AG08395 (cell line): ENCODE measurements around the gene MTFR1L.
A peak's percentile ranks its signal among the peaks of the same experiment; 100 is the strongest.

Experiments used
- DNase-seq: peaks from one replicate; pipeline ENCODE4 v3.0.0; 2012; ENCODE audit warnings: mixed read lengths, low spot score

MTFR1L gene

DNA sequence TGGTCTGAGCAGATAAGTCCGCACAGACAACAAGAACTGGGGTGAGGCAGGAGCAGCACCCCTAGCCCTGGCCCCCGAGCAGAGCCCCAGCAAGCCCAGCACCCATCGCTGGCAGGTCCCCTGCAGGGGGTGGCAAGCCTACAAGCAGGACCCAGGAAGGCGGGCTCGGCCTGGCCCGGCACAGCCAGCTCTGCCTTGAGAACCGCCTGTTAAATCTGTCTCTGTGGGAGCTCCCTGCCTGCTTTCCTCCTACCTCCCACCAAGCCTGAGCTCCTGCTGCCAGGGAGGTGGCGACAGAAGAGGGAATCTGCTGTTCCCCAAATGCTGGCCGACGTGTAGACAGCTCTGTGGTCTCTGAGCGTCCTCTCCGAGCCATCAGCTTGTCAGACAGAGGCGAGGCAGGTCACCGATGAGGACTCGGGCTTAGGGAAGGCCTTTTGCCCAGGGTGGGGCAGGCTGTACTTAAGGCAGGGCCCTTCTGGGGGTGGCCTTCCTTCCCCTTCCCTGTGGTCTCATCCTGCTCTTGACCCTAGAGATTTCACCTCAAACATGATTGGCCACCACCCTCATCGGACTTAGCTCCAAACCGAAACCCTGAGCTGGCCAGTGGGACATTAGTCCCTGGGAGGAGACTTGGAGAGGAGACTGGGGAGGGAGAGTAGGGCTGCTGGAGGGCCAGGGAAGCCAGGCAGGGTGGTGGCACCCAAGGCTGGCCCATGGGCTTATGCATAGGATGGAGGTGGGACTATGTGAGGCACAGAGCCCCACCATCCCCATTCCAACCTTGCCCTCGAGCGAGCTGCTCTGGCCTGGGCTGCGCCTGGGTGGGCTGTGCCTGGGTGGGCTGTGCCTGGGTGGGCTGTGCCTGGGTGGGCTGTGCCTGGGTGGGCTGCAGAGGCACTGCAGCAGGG lies 12.0 kb upstream of the MTFR1L start:
- DNase-seq: no peak

DNA sequence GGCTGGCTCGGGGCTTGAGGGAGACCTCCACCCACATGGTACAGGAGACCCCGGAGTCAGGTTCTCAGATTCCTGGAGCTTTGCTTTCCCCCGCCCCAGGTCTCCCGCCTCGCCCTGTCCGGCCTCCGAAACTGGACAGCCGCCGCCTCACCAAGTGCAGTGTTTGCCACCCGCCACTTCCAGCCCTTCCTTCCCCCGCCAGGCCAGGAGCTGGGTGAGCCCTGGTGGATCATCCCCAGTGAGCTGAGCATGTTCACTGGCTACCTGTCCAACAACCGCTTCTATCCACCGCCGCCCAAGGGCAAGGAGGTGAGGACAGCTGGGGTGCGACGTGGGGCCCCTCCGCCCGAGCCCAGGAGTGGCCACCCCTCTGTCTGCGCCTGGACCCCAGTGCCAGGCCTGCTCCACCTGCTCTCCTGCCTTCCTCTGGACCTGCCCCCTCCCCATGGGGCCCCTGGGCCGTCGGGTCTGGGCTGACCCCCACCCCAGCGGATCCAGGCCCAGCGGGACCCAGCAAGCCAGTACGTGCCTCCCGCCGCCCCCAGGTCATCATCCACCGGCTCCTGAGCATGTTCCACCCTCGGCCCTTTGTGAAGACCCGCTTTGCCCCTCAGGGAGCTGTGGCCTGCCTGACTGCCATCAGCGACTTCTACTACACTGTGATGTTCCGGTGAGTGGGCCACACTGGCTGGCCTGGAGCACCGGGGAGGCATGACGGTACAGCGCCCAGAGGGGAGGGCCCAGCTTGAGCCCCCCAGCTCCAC lies 11.1 kb upstream of the MTFR1L start:
- no peak for DNase-seq

DNA sequence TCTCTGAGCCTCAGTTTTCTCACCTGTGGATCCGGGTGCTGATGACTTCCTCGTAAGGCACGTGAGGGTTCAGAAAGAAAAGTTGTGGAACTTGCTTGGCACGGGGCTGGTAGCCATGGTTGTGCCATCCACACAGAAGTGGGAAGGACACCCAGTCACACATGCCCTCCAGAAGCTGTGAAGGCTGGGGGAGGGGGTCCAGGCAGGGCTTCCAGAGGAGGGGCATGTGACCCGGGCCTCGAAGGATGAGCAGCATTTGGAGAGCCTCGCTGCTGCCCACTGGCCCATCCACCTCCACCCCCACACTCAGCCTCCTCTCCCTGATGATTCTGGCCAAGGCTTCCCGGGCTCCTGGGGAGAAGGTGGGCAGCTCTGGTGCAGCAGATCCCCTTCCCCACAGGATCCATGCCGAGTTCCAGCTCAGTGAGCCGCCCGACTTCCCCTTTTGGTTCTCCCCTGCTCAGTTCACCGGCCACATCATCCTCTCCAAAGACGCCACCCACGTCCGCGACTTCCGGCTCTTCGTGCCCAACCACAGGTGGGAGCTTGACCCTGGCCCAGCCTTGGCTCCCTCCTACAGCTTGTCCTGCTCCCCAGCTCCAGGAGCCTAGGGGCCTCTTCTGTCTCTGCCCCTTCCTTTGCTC lies 10.3 kb upstream of the MTFR1L start:
- DNase-seq: no peak

DNA sequence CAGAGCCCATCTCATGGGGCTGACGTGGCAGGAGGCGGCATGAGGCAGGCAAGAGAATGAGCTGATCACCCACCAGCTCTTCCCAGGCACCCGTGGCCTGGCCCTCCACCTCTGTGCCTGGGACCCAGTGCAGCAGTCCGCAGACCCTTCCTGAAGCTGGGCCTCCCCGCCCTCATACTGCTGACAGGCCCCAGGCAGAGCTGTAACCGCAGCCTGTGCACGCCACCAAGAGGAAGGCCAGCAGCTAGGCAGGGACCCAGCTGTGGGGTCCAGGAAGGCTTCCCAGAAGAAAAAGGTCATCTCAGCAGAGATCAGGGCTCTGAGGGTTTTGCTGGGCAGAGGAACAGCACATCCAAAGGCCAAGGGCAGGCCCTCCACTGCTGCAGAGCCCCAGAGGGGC lies 9.8 kb upstream of the MTFR1L start:
- DNase-seq: no peak

DNA sequence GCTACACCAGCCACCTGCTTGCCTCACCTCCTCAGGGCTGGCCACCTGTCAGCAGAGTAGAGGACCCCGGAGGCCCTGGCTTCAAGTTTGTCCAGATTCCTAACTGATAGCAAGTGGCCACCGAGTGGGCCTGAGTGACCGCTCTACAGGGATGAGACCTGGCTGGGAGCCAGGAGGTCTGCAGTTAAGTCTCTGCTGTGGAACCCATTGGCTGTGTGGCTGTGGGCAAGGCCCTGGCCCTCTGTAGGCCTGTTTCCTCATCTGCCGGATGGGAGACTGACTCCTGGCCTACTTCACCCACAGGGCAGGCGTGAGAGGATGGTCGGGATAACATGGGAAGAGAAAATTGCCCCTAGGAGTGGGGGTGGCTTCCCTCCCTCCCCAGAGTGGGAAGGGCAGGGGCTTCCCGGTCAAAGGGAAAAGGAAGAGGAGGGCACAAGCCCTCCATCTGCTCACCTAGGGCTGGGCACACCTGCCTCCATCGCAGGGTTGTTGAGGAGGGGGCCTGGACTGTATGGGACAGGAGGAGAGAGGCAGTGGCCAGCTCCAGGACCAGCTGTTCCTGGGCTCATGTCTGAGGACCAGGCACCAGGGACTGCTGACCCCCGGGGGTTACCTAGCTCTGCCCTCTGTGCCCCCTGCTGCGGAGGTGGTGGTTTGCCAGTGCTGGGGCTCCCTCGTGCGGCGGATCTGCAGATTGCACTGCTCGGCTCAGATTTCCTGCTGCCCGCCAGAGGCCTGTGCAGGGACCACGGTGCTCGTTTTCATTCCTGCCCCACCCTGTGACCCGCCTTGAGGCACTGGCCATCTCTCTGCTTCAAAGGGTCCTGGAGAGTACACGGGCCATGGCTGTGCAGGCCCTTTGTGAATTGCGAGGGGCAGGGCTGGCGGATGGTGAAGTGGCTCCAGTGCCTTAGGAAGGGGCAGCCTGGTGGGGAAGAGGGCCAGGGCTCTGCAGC lies 9.1 kb upstream of the MTFR1L start:
- peak; percentile 68 for DNase-seq

DNA sequence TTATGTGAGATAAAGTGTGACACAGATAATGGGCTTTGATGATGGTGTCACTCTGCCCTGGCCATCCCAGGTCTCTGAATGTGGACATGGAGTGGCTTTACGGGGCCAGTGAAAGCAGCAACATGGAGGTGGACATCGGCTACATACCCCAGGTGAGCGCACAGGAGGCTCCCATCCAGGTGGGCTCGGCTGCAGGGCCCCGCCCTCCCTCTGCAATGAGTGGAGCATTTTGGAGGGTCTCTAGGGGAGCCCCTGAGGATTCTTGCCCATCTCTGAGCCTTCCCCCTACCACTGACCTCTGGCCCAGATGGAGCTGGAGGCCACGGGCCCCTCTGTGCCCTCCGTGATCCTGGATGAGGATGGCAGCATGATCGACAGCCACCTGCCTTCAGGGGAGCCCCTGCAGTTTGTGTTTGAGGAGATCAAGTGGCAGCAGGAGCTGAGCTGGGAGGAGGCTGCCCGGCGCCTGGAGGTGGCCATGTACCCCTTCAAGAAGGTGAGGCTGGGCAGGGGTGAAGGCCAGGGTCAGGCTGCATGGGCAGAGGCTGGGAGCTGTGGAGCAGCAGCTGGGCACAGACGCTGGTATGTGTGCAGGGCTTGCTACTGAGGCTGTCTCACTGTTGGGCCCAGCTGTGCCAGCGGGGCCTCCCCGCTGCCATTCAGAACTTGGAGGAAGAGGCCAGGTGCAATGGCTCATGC lies 8.2 kb upstream of the MTFR1L start:
- DNase-seq: no peak

DNA sequence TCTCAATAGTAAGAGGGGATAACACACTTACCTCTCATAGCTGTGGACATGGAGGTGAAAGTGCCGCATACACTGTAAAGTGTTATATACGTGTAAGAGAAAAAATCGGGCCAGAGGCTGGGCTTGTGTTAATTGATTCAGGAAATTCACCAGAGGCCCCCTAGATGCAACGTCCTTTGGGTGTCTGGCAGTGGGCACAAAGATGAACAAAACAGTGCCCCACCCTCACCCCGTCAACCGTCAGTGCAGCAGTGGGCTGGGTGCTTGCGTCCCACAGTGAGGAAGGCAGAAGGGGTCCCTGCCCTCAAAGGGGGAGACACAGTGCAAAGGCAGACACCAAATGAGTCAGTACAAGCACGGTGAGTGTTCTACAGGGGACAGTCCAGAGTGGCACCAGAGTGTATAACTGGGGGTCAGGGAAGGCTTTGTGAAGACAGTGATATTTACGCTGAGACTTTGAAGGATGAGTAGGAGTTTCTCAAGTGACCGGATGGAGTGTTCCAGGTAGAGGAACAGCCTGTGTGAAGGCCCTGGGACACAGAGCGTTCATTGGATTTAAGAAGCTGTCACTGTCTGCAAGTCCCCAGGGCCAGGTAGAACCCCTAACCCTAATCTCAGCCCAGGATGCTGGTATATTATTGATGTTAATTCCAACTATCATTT lies 6.6 kb upstream of the MTFR1L start:
- DNase-seq: no peak

DNA sequence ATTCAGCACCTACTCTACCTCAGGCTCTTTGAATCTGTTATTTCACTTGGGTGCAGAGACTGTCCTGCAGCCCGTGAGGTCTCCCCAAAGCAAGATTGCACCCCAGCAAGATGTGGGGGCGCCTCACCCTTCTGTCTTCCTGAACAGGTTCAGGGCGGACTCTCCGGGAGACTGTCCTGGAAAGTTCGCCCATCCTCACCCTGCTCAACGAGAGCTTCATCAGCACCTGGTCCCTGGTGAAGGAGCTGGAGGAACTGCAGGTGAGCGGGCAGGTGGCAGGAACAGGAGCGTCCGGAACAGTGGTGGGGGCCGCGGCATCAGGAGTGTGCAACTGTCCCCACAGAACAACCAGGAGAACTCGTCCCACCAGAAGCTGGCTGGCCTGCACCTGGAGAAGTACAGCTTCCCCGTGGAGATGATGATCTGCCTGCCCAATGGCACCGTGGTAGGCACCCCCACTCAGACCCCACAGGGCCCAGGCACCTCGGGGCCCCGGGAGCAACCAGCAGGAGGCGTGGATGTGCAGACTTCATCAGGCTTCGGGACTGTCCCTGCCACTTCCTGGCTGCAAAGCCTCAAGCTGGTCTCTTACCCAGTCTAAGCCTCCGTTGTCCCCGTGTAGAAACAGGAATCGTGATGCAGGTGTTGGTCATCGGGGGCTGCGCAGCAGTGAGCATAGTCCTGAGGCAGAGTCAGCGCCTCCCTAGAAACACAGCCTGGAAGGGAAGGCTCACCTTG lies 5.9 kb upstream of the MTFR1L start:
- DNase-seq: no peak

DNA sequence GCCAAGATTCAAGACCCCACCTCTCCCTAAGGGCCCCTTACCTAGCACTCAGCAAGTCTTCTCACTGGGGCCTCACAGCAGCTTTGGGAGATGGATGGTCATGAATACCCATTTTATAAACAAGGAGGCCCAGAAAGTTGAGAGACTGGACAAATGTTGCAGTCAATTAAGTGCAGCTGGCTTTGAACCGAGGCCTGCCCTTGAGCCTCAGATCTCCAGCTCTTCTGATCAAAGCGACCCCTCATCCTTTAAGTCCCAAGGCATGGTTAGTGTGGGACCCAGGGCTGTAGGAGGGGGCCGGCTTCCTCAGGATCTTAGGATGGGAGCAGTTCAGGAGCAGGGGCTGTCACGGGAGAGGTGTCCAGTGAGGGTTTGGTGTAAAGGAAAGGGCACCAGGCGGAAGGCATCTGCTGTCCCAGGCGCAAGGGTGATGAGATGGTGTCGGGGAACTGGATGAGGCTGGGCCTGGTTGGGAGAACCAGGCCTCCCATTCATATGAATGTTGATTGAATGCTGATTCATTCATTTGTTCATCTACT lies 5.1 kb upstream of the MTFR1L start:
- DNase-seq: no peak

DNA sequence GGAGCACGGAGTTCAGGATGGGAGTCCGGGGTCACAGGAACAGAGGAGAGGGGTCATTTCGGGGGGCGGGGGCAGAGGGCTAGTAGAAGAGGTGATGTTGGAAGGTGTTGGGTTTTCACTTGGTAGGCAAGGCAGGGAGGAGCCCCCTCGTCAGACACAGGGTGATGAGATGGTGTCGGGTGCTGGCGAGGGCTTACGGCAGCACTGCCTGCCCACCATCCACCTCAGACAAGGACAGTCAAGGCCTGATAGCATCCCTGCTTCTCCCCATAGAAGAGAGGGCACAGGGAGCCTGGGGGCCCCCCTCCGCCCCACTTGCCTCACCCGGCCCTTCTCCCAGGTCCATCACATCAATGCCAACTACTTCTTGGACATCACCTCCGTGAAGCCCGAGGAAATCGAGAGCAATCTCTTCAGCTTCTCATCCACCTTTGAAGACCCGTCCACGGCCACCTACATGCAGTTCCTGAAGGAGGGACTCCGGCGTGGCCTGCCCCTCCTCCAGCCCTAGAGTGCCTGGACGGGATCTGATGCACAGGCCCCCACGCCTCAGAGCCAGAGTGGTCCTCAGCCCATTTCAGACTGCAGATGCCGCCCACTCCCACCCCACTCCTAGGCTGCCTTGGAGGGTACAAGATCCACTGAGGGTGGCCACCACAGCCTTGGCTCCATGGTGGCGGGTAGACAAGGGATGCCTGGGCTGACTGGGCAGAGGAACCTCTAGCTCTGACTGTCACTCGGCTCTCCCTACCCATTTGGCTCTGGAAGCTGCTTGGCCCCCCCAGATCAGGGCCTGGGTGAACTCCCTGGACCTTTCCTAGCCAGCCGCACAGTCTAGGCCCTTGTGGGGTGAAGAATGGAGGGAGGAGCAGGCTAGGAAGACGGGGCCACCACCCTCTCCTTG lies 4.3 kb upstream of the MTFR1L start:
- DNase-seq: no peak

DNA sequence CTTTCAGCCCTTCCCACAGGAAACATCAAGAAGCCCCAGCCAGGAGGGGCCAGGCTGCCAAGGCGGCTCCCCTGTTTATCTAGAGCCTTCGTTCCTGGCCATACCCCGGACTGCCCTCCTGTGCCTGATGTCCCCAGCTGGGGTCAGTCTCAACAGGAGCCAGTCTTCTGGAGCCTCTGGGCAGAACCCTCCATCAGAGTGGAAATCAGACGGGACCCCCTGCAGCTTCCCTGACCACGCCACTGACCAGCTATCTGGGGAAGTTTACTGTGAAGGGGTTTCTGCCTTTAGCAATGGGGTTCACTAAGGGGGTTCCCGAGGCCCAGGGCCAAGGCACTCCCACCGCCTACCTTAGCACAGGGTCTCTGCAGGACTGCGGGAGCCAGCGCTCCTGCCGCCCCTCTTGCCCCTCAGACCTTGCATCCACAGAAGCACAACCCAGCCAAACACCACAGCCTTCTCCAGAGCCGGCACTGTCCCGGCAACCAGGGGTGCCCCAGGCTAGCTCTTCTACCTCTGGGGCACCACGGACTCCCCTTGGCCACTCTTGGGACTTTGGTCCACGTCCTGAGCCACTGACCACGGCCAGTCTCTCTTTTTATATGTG lies 3.5 kb upstream of the MTFR1L start:
- DNase-seq: no peak

DNA sequence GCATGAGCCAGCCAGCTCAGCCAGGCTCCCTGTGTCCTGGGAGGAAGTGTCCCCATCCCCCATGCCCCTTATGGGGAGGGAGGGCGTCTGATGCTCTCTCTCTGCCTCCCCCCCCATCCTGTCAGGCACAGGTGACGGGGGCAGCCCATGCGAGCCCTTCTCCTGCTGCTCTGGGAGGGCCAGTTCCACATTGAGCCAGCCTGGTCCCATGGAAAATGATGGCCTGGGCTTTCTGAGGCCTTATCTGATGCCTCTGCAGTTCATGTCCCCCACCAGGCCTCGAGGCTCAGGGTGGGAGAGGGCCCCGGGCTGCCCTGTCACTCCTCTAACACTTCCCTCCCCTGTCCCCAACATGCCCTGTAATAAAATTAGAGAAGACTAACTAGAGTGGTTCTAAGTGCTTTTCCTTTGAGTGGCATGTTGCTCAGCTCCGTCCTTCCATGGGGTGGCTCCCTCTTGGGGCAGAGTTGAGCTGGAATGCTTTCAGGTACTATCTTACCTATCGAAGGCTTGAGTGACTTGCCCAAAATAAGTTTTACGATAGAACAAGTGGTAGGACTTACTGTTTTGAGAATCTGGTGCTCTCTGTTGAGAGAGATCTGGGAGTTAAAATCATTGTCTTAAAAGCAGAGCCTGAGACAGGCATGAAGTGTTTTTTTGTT lies 1.8 kb upstream of the MTFR1L start:
- DNase-seq: no peak

DNA sequence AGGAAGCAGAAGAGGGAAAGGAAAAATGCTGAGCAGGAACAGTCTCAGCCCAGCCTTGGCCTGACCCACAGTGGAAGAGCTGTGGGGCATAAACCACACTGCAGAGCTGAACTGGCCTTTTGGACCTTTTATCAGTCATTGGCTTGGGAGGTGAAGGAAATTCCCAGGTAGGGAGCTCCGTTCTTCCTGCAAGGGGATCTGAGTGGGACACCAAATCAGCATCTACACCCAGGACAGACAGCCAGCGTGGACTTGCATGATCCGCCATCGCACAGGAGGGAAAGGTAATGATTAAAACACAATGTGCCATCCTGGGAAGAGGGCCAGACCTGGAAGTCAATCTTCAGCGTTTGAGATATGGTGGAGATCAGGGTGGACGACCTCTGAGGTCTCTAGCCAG lies 1.2 kb upstream of the MTFR1L start:
- no peak for DNase-seq

DNA sequence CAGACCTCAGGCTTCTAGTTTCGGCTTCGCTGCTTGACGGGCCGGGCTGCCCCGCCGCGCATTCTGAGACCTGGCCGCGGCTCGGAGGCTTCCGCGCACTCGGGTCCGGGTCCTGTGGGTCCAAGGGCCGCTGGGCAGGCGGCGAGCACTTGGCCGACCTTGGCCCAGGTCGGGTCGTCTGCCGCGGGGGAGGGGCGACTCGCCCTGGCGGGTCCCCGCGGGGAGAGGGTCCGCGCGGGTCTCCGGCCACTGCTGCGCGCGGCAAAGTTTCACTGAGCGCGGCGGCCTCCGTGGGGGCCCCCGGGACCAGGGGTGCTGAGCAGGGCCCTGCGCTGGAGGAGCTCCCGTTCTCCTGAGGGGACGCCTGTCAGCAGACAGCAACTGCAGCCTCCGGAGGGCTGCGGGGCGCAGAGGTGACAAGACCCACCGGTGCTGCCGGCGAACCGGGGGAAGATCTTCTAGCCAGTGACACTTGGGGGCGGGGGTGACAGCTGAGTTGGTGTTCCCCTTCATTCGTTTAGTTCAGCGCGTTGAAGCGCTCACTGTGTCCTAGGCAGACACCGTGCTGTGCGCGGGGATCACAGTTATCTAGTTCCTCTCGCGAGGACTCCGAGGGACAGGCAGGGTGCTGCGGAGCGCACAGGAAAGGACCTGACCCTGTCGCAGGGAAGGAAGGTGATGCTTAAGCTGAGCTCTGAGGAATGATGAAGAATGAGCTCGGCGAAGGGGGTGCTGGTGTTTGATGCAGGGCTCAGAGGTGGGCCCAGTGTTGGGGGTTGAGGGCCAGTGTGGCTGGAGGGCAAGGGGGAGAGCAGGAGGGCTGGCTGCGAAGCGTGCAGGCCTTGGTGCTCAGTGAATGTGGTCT lies 725 bp downstream of the MTFR1L start:
- peak; percentile 82 for DNase-seq

DNA sequence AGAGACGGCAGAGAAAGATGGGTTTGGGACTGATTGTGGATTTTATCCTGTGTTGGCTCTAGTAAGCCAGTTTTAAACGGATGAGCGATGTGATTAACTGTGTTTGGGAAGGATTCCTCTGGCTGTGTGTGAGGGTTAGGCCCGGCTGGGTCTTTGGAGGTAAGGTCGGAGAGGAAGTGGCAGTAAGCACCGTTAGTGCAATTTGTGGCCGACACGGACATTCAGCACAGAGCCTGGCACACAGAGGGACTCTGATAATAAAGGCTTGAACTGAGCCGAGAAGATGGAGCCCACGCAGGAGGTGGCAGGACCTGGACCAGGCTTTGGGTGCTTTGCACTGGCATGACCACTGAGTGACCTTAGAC lies 1.3 kb downstream of the MTFR1L start:
- no peak for DNase-seq

DNA sequence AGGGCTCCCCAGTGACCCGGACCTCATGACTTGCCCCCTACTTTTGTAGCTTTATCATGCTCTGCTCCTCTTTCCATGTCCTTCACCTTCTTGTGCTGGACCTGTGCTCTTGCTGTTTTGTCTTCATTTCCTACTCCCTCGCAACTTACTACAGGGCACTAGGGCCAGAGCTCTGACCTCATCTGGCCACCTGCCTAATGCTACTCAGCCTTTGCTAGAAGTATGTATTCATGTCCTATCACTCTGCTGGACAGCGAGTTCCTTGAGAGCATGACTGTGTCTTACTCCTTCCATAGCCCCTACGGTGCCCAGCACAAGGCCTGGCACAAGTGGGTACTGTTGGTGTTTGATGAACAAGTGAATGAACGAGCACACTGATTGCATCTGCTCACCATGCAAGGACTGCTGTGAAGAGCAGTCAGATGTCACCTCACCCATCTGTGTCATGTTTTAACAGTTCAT lies 1.9 kb downstream of the MTFR1L start:
- DNase-seq: peak; percentile 54
